NOMO-1 treated with dmso at 0.1 percent for 144 hours (cell line): ENCODE measurements around the gene HTR1E.
"Not testable (repeated sequence)": the region's sequence is repeated elsewhere in the genome, so short reads cannot be mapped to it uniquely, and the experiment has no call there.

ENCODE experiments used
- DNase-seq: peaks from one replicate; lab custom pipeline; 2025; ENCODE audit not compliant: unreplicated experiment; lab: John Stamatoyannopoulos, UW

The HTR1E gene

DNA sequence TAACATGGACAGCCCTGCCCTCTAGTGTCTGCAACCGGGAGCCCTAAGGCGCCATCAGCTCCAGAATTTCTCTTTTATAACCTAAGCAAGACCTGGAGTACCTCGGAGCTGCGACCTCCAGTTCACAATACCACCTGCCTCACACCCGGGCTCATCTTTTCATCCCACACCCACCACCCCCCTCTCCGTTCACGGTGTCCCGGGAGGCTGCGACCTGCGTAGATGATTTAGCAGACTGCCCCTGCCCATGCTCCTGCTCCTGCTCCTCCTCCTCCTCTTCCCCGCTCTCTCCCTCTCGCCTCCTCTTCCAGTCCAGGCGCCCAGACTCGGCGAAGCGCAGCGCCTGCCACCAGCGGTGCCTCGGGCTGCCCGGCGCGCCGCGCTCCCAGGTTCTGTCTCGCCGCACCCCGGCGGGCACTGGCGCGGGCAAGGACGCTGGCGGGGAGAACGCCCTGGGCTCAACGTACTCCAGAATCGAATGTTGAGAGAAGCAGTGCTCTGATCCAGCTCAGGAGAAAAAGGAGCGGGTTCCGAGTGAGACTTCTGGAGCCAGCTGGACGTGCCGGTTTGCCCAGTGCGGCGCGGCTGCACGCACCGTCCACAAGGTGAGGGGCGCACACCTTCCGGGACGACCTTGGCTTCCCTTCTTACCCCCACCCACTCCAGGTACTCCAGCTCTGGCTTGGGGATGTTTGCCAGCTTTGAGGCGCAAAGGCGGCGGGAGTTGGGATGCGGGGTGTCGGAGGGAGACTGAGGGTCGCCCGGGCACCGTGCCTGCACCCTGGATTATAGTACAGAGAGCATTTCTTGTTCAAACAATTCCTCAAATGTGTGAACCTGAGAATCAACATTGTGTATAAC lies at the start of gene HTR1E:
Gene HTR1E, plus strand, starts transcription at position 310 of the 861 bp plus-strand sequence. CDS start 77,807 bp downstream, outside the sequence.
- DNase-seq, result no peak

DNA sequence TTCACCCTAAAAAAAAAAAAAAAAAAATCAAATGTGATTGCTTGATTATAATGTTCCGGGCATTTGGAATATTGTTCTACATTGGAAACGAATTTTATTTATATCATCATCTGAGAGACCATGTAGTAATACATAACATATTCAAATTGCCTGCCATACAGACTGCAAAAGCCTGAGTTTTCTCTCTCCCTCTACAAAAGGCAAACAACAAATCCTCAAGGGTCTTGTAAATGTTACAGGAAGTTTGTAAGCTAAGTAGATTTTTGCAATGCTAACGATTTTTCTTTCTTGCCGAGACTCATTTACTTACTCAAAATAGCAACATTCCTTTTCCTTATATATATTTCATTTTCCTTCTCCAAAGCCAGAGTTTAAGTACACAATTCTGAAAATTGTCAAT lies 49.0 kb upstream of the HTR1E start:
- DNase-seq, result no peak

DNA sequence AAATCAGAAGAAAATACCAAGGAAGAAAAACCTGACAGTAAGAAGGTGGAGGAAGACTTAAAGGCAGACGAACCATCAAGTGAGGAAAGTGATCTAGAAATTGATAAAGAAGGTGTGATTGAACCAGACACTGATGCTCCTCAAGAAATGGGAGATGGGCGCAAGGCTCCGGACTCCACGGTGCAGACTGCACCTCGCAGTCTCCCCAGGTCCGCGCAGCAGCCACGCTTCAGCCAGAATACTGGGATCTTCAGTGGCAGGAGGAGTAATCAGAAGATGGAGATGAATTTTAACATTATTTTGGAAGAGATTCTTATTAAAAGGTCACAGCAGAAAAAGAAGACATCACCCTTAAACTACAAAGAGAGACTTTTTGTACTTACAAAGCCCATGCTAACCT lies 40.1 kb upstream of the HTR1E start:
- not testable (repeated sequence) for DNase-seq

- DNase-seq, result no peak
These were observed 23.5 kb upstream of the HTR1E start for GRCh38 chr6:86913795-86914194.

- no peak for DNase-seq
These were observed 20.9 kb upstream of the HTR1E start for GRCh38 chr6:86916393-86916792.

GRCh38 chr6:86927138-86927537 lies 10.2 kb upstream of the HTR1E start:
- DNase-seq, result not testable (repeated sequence)

- DNase-seq, result not testable (repeated sequence)
These were observed 9.5 kb upstream of the HTR1E start for GRCh38 chr6:86927859-86928258.

DNA sequence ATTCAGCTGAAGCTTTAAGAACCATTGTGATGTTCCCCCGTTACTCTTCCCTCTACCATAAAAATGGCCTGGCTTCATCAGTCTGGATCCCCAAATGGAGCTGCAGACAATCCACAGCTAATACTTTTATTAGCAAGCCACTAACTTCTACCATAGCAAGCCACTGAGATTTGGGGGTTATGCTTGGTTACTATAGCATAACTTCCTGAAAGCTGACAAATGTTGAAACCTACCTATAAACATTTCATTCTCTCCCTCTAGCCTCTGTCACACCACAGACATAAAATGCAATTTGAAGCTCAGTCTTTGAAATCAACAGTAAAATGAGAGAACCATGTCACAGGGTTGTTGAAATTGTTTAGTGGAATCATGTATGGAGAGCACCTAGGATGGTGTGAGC lies 3.0 kb upstream of the HTR1E start:
- DNase-seq, result no peak

GRCh38 chr6:86936834-86937218 lies 502 bp upstream of the HTR1E start:
- DNase-seq, result no peak

DNA sequence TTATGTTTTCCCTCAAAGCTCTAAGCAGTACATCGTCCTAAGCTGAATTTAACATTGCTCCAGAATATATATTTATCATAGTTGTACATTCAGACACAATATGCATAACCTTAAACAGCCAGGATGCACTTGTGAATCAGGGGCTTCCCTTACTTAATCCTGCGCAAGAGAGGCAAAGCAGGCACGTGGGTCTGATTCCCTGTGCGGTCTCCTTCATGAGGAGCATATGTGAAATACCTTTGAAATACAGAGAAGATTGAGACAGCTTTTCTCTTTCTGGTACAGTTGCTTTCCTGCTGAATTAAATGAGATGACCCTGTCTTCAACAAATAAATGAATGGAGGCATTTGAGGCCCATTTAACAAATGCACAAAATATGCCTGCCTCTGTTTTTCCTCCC lies 1.5 kb downstream of the HTR1E start:
- DNase-seq, result no peak

GRCh38 chr6:86941461-86941860 lies 4.1 kb downstream of the HTR1E start:
- DNase-seq, result no peak

DNA sequence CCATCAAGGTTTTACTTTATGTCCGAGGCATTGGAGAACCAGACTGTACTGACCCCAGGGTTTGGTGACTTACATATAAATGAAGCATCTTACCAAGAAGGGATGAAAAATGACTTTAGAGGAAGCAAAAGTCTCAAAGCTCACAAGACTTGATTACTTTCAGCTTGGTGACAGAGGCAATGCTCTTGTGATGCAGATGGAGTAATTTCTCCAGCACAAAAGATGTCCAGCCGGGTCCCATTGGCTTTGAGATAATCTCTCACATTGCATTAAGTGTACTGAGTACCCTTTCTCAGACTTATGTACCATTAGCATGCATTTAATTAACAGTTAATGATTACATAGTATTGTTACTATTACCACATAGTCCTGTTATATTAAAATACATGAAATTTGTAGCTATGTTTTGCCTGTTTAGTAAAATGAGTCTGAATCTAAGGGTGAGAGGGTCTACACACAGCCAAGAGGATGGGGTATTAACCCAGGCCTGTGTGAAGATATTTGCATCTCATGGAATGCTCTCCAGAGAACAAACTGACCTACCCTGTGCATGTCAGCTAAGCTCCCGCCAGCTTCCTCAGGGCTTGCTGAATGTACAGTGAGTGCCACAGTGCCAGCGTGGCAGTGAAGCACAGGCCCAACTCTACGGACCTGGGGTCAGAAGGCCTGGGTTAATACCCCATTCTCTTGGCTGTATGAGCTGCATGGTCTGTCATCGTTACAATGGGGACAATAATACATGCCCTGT lies 5.6 kb downstream of the HTR1E start:
- no peak for DNase-seq

- no peak for DNase-seq
These were observed 6.6 kb downstream of the HTR1E start for GRCh38 chr6:86943819-86944407.

DNA sequence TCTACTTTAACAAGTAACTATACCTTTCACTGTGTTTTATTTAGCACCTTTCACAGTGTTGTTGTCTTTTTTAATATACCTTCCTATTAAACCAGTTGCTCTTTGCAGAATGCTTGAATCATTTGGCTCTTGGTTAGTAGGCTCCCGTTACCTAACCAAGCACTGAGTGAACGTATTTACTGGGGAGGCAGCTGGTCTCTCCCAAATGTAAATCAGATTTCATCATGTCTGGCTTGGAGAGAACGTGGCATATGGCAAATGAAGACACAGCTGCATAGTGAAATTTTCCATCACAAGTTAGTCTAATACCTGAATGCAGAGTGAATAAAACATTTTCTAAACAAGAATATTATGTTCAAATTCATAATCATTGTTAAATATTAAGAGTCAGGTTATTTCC lies 12.4 kb downstream of the HTR1E start:
- DNase-seq, result no peak

DNA sequence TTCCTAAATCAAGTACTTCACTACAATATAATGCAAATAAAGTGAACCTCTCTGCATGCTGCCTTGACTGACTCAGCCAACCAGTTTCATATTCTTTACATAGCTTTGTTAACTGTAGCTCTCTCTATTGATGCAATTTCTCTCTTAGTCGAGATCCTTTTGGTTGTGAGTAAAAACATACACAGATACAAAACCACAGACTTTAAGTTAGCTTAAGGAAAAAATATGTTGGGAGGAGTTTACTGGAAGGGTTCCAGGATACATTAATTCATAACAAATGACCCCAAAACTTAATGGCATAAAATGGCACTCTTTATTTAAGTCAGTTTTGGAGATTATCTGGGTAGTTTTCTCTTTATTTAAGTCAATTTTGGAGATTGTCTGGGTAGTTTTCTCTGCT lies 15.7 kb downstream of the HTR1E start:
- no peak for DNase-seq

DNA sequence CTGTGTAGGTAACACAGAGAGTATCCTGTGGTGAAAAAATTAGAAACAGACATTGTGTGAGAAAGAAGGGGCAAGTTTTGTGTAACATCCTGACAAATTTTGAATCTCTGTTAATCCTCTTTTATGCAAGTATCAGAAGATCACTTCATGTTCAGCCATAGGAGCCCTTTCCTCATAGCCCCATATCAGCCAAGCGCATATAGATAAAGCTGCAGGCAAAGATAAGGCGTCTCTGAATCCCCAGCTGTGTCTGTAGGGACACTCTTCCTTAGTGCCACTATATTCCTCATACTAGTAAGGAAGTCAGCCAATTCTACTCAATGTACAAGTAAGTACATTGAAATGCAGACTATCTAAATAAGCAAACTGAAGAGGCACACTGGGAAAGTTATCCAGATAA lies 22.3 kb downstream of the HTR1E start:
- DNase-seq, result no peak

DNA sequence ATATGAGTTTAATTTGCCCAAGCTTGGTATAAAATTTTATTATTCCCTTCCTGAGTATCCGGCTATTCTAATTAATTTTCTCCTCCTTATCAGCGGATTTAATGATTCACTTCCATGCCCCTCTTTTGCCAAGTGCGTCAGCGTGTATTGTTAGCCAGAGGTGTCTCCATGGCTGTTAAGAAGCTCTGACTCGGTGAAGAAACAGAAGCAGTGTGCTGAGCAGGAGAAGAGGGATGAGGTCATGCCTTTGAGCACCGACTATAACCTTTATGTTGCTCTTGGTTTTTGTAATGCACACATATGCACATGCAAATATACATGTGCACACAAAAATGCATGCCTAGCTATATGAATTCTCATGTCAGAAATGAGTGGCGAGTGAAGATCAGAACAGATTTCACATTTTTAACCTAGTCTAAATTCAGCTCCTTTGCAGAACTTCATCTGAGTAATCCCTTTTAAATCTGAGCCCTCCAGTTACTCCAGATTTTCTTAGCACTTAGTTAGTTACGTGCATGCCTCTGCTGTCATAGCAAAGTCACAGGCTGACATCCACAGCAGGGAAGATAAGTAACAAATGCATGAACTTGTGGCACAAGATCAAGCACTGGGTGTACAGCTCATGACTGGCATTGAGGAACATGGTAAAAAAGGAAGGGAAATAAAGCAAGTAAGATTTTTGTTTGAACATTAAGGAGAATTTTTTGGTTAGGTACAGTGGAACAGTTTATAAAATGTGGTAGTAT lies 24.3 kb downstream of the HTR1E start:
- no peak for DNase-seq

DNA sequence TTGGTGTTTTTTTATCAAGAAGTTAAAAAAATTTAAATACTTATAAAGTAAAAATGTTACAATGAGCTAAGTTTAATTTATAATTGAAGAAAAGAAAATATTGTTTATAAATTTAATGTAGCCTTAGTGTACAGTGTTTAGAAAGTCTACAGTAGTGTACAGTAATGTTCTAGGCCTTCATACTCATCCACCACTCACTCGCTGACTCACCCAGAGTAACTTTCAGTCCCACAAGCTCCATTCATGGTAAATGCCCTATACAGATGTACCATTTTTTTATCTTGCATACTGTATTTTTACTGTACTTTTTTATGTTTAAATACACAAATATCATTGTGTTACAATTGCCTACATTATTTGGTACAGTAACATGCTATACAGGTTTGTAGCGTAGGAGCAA lies 26.0 kb downstream of the HTR1E start:
- no peak for DNase-seq

DNA sequence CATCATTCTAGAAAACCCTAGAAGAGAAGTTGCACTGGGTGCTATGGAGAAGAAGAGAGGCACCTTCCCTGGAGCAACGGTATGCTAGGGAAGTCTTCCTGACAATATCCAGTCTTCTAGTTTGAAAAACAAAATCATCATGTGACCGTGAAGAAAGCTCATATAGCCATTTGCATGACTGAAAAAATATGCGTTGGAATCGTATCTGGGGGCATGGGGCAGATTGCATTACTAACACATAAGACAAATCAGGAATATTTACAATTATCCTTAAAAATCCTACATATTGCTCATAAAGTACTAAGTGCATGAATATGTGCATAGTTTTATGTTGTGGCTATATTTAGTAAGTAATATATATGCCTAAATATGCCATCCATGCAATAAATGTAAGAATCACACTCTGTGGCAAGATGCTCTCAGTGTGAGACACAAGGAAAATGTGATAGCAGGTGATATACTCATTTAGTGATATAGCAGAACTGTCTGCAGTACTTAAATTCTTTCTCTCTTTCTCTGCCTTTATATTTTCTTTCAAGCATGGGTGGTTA lies 26.8 kb downstream of the HTR1E start:
- DNase-seq, result no peak

DNA sequence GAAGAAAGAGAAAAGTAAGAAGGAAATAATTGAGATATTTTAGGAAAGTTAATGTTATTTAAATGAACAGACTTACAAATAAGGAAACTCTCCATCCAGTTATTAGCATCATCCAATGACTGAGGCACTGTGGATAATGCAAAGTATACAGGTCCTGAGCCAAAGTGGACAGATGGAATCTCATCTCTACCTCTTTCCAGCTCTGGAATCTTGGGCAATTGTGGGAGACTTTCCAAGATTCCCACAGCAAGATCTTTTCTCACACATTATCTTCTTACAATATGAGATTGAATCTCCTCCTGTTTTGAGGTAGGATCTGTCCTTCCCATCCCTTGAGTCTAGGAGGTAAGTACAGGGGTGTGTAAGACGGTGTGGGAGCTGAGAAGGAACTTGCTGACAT lies 28.9 kb downstream of the HTR1E start:
- no peak for DNase-seq

DNA sequence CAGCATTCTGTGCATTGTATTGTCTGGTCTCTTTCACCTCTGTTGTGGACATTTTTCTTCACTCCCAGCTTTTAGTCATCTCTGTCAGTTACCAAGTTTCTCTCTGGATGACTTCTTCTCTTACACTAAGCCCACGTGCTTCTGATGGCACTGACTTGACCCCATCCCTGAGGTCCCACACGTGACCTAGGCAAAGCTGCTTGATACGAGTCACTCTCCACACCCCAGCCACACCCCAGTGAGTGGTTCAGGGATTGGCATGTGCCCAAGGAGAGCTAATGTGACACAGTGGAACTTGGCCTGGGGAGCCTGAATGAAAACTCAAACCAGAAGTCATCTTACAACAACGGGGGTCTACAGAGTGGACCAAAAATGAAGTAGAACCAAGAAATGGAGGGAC lies 32.2 kb downstream of the HTR1E start:
- no peak for DNase-seq
